ENCODE data around the gene HS2ST1.

GRCh38 chr1:86916752-86917151, 2.3 kb downstream of the HS2ST1 start:
- no peak for TF ChIP-seq CTCF (IDR thresholded peaks at IDR 0.05; ENCODE audit: low read depth, low read length, missing input control)
- TF ChIP-seq HNF4A (conservative IDR thresholded peaks at IDR 0.05) = no peak
- no peak for TF ChIP-seq YY1 (IDR thresholded peaks at IDR 0.05)
- TF ChIP-seq RXRA (IDR thresholded peaks at IDR 0.05) = no peak
- TF ChIP-seq ZBTB33 (IDR thresholded peaks at IDR 0.05) = no peak
- no peak for TF ChIP-seq EGR1 (IDR thresholded peaks at IDR 0.05; ENCODE audit: low read depth in 2 of 2)
- no peak for TF ChIP-seq ATF3 (IDR thresholded peaks at IDR 0.05)
- no peak for TF ChIP-seq JUND (IDR thresholded peaks at IDR 0.05)
- TF ChIP-seq SP1 (IDR thresholded peaks at IDR 0.05) = no peak
- no peak for TF ChIP-seq MAX (IDR thresholded peaks at IDR 0.05)
- TF ChIP-seq RAD21 (IDR thresholded peaks at IDR 0.05) = no peak
- no peak for TF ChIP-seq TAF1 (conservative IDR thresholded peaks at IDR 0.05)
- TF ChIP-seq REST (IDR thresholded peaks at IDR 0.05) = no peak
- TF ChIP-seq NR2F2 (IDR thresholded peaks at IDR 0.05) = no peak

Measured in liver (tissue), 3 donors.